Measurements from ENCODE around the gene PLAAT3.
"Not testable (repeated sequence)": the region's sequence is repeated elsewhere in the genome, so short reads cannot be mapped to it uniquely, and the experiment has no call there.

Gene PLAAT3

DNA sequence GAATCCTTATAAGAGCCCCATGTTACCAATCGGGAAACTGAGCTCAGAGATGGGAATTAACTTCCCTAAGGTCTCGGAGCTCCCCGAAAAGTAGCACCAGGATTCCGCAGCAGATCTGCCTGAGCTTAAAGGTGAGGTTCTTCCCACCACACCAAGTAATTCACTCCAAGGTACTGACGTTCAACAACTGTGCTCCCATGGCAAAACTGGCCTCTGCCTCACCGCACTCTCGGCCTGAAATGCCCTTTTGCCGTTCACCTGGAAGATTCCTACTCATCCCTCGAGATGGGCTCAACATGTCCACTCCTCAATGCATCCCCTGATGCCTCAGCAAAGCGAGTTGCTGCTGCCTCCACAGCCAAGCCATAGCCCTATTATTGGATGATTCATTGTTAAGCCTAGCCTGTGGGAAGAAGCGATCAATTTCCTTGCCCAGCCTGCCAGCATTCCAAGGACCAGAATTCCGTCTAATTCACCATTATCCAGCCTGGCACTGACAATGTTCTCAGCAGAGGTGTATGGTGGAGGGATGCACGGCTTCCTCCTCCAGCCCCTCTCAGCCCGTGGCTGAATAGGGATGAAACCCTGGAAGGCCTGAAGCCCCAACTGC, 4.2 kb downstream of the PLAAT3 start:
- H3K27ac ChIP-seq (ENCODE audit: insufficient read depth, low read length, poor library complexity, severe bottlenecking), result no peak overlapping the region
- DNase-seq, result no peak
- no peaks in the 10 kb centered on the region for H3K27me3 ChIP-seq (replicated peaks; ENCODE audit: control insufficient read depth, insufficient read depth, low read length, poor library complexity, severe bottlenecking)
- no peaks in the 10 kb centered on the region for H3K36me3 ChIP-seq (ENCODE audit: control insufficient read depth, insufficient read depth, low read length)
- no peaks in the 10 kb centered on the region for H3K9me3 ChIP-seq (ENCODE audit: control insufficient read depth, low read length)
- no peak overlapping the region for H3K4me3 ChIP-seq (ENCODE audit: insufficient read depth, low read depth, low read length, poor library complexity, severe bottlenecking)
- peaks cover 3% of the 10 kb centered on the region for H3K4me1 ChIP-seq (ENCODE audit: control insufficient read depth, insufficient read depth, low read length, poor library complexity, severe bottlenecking)

GRCh38 chr11:63609536-63609935, 4.7 kb downstream of the PLAAT3 start:
- Histone ChIP-seq H3K27ac (ENCODE audit: insufficient read depth, low read length, poor library complexity, severe bottlenecking) (no peak overlapping the region), H3K36me3 (ENCODE audit: control insufficient read depth, insufficient read depth, low read length) (no peaks in the 10 kb centered on the region), H3K4me3 (ENCODE audit: insufficient read depth, low read depth, low read length, poor library complexity, severe bottlenecking) (no peak overlapping the region), H3K27me3 (replicated peaks; ENCODE audit: control insufficient read depth, insufficient read depth, low read length, poor library complexity, severe bottlenecking) (no peaks in the 10 kb centered on the region), H3K4me1 (ENCODE audit: control insufficient read depth, insufficient read depth, low read length, poor library complexity, severe bottlenecking) (peaks cover 3% of the 10 kb centered on the region), H3K9me3 (ENCODE audit: control insufficient read depth, low read length) (no peaks in the 10 kb centered on the region)
- no peak for DNase-seq

GRCh38 chr11:63608353-63609345, 5.6 kb downstream of the PLAAT3 start:
- Histone ChIP-seq H3K27ac (ENCODE audit: insufficient read depth, low read length, poor library complexity, severe bottlenecking) (no peak overlapping the region), H3K4me1 (ENCODE audit: control insufficient read depth, insufficient read depth, low read length, poor library complexity, severe bottlenecking) (peaks cover 3% of the 10 kb centered on the region)

DNA sequence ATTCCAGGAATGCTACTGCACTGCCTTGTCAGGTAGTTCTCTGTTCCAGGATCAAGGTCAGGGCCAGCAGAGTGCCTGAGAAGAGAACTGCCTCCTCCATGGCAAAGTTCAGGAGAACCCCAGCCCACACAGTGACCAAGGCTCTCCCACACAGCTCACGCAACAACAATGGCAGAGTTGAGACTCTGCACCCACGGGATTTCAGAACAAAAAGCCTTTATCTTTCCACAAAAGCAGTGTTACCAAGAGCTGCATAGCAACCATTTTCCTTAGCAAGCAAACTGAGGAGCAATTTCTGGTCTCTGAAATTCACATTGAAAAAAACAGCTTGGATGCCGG, 11.1 kb downstream of the PLAAT3 start:
- no peak for DNase-seq
- H3K27me3 ChIP-seq (replicated peaks; ENCODE audit: control insufficient read depth, insufficient read depth, low read length, poor library complexity, severe bottlenecking), result no peaks in the 10 kb centered on the region
- no peak overlapping the region for H3K4me3 ChIP-seq (ENCODE audit: insufficient read depth, low read depth, low read length, poor library complexity, severe bottlenecking)
- no peaks in the 10 kb centered on the region for H3K36me3 ChIP-seq (ENCODE audit: control insufficient read depth, insufficient read depth, low read length)
- no peaks in the 10 kb centered on the region for H3K9me3 ChIP-seq (ENCODE audit: control insufficient read depth, low read length)
- H3K27ac ChIP-seq (ENCODE audit: insufficient read depth, low read length, poor library complexity, severe bottlenecking), result no peak overlapping the region
- H3K4me1 ChIP-seq (ENCODE audit: control insufficient read depth, insufficient read depth, low read length, poor library complexity, severe bottlenecking), result no peaks in the 10 kb centered on the region

More at GRCh38 chr11:63608353-63609345, 5.6 kb downstream of the PLAAT3 start:
- Histone ChIP-seq H3K4me3 (ENCODE audit: insufficient read depth, low read depth, low read length, poor library complexity, severe bottlenecking) (no peak overlapping the region), H3K9me3 (ENCODE audit: control insufficient read depth, low read length) (no peaks in the 10 kb centered on the region), H3K27me3 (replicated peaks; ENCODE audit: control insufficient read depth, insufficient read depth, low read length, poor library complexity, severe bottlenecking) (no peaks in the 10 kb centered on the region), H3K36me3 (ENCODE audit: control insufficient read depth, insufficient read depth, low read length) (no peaks in the 10 kb centered on the region)
- no peak for DNase-seq

- not testable (repeated sequence) for H3K4me3 ChIP-seq (ENCODE audit: insufficient read depth, low read depth, low read length, poor library complexity, severe bottlenecking); H3K9me3 ChIP-seq (ENCODE audit: control insufficient read depth, low read length); H3K27ac ChIP-seq (ENCODE audit: insufficient read depth, low read length, poor library complexity, severe bottlenecking); H3K36me3 ChIP-seq (ENCODE audit: control insufficient read depth, insufficient read depth, low read length); H3K27me3 ChIP-seq (replicated peaks; ENCODE audit: control insufficient read depth, insufficient read depth, low read length, poor library complexity, severe bottlenecking); DNase-seq; H3K4me1 ChIP-seq (ENCODE audit: control insufficient read depth, insufficient read depth, low read length, poor library complexity, severe bottlenecking)
Observed at GRCh38 chr11:63602290-63603179, 11.7 kb downstream of the PLAAT3 start.

DNA sequence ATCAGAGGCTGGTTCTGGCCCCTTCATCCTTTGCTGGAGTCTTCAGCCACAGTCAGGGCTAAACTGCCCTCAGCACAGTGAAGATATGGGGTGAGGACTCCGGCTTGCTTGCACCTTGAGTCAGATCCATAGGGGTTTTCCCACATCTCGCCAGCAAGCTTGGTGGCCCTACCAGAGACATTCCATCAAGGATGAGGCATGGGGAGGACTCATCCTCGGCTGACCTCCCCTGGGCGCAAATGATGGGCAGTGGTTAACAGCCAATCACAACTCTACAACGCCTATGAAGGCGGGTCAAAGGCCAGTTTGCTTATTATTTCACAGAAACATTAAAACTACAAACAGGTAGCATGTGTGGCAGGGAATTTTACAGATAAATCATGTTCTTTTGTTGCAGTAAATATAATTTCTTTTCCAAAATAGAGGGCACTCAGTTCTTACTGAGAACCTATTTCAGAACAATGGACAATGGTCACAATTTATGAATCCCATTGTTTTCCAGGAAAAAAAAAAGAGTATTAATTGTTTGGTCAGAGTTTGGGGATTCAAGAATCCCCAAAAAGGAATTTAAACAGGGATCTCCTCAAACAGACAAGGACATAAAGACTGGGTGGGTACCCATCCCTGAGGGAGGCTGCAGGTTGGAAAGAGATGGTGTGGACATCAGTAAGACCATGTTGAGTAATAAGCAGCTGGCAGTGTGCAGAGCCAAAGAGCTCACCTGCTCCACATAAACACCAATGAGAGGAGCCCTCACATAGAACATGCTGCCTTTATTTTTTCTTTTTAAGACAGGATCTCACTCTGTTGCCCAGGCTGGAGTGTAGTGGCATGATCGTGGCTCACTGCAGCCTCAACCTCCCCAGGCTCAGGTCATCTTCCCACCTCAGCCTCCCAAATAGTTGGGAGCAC, 14.8 kb downstream of the PLAAT3 start:
- DNase-seq, result no peak
- H3K36me3 ChIP-seq (ENCODE audit: control insufficient read depth, insufficient read depth, low read length), result no peaks in the 10 kb centered on the region
- no peak overlapping the region for H3K4me3 ChIP-seq (ENCODE audit: insufficient read depth, low read depth, low read length, poor library complexity, severe bottlenecking)
- no peaks in the 10 kb centered on the region for H3K4me1 ChIP-seq (ENCODE audit: control insufficient read depth, insufficient read depth, low read length, poor library complexity, severe bottlenecking)
- H3K9me3 ChIP-seq (ENCODE audit: control insufficient read depth, low read length), result no peaks in the 10 kb centered on the region
- H3K27ac ChIP-seq (ENCODE audit: insufficient read depth, low read length, poor library complexity, severe bottlenecking), result no peak overlapping the region
- H3K27me3 ChIP-seq (replicated peaks; ENCODE audit: control insufficient read depth, insufficient read depth, low read length, poor library complexity, severe bottlenecking), result no peaks in the 10 kb centered on the region

DNA sequence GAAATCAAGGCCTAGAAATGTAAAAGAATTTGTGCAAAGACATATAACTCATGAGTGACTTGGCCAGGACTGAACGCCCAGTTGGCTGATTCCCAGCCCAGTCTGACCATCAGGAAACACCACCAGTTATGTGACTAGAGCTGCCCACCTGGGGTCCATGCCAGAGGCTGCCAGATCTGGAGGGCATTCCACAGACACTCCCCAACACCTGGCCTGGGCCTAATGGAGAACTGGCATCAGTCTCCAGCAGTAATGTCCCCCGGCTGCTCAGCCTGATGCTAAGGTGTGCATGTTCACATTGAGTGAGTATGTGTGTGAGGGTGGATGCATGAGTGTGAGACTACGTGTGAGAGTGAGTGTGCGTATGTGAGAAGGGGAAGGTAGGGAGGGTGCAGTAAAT, 15.7 kb downstream of the PLAAT3 start:
- no peaks in the 10 kb centered on the region for H3K27me3 ChIP-seq (replicated peaks; ENCODE audit: control insufficient read depth, insufficient read depth, low read length, poor library complexity, severe bottlenecking)
- H3K27ac ChIP-seq (ENCODE audit: insufficient read depth, low read length, poor library complexity, severe bottlenecking), result no peak overlapping the region
- DNase-seq, result no peak
- no peak overlapping the region for H3K4me3 ChIP-seq (ENCODE audit: insufficient read depth, low read depth, low read length, poor library complexity, severe bottlenecking)
- H3K9me3 ChIP-seq (ENCODE audit: control insufficient read depth, low read length), result no peaks in the 10 kb centered on the region
- no peaks in the 10 kb centered on the region for H3K4me1 ChIP-seq (ENCODE audit: control insufficient read depth, insufficient read depth, low read length, poor library complexity, severe bottlenecking)
- no peaks in the 10 kb centered on the region for H3K36me3 ChIP-seq (ENCODE audit: control insufficient read depth, insufficient read depth, low read length)

DNA sequence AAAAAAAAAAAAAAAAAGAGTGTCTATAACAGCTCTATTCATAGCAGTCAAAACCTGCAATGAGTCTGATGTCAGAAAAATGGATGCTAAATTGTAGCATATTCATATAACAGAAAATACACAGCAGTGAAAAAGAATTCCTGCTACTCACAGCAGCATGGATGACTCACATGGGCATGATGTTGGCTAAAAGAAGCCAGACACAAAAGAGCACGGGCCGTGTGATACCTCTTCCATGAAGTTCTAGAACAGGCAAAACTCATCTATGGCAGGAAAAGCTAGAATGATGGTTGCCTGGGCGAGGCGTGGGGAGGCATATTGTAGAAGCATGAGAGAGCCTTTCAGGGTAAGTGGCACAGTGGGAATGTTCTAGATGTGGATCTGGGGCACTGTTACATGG, 18.9 kb downstream of the PLAAT3 start:
- Histone ChIP-seq H3K27me3 (replicated peaks; ENCODE audit: control insufficient read depth, insufficient read depth, low read length, poor library complexity, severe bottlenecking) (no peaks in the 10 kb centered on the region), H3K9me3 (ENCODE audit: control insufficient read depth, low read length) (no peaks in the 10 kb centered on the region), H3K36me3 (ENCODE audit: control insufficient read depth, insufficient read depth, low read length) (no peaks in the 10 kb centered on the region), H3K4me3 (ENCODE audit: insufficient read depth, low read depth, low read length, poor library complexity, severe bottlenecking) (no peak overlapping the region), H3K4me1 (ENCODE audit: control insufficient read depth, insufficient read depth, low read length, poor library complexity, severe bottlenecking) (no peaks in the 10 kb centered on the region), H3K27ac (ENCODE audit: insufficient read depth, low read length, poor library complexity, severe bottlenecking) (no peak overlapping the region)
- DNase-seq, result no peak

GRCh38 chr11:63592975-63593395, 21.2 kb downstream of the PLAAT3 start:
- no peaks in the 10 kb centered on the region for H3K27me3 ChIP-seq (replicated peaks; ENCODE audit: control insufficient read depth, insufficient read depth, low read length, poor library complexity, severe bottlenecking)
- no peaks in the 10 kb centered on the region for H3K36me3 ChIP-seq (ENCODE audit: control insufficient read depth, insufficient read depth, low read length)
- H3K4me1 ChIP-seq (ENCODE audit: control insufficient read depth, insufficient read depth, low read length, poor library complexity, severe bottlenecking), result no peaks in the 10 kb centered on the region
- DNase-seq, result no peak
- H3K9me3 ChIP-seq (ENCODE audit: control insufficient read depth, low read length), result no peaks in the 10 kb centered on the region
- no peak overlapping the region for H3K4me3 ChIP-seq (ENCODE audit: insufficient read depth, low read depth, low read length, poor library complexity, severe bottlenecking)
- H3K27ac ChIP-seq (ENCODE audit: insufficient read depth, low read length, poor library complexity, severe bottlenecking), result no peak overlapping the region

Measured in effector memory CD4-positive, alpha-beta T cell (primary cell).